AG04450 (cell line): ENCODE measurements around the gene MAPK8IP1. TPM values are rescaled to one million over a fixed set of nuclear protein-coding genes. Genes with fewer than 3 reads are reported as not detected.

ENCODE experiments used
- CTCF ChIA-PET: fragments of 300-600, 350-600 bp; formaldehyde crosslinking; extraction: SDS; loops from one replicate; lab custom pipeline; 2022; ENCODE audit warnings: antibody characterized with exemption, inconsistent platforms; lab: Charles Lee
- POLR2A ChIA-PET: fragments of 350-600 bp; formaldehyde crosslinking; extraction: SDS; loops from one replicate; lab custom pipeline; 2021; ENCODE audit warnings: antibody characterized with exemption, inconsistent platforms; lab: Yijun Ruan, JAX
- DNase-seq: peaks from one replicate; pipeline ENCODE4 v3.0.0-alpha.2; 2011; ENCODE audit warnings: low read depth, low spot score
- H3K27ac ChIP-seq: one replicate; pipeline ENCODE4 v1.5.1; 2012; ENCODE audit warnings: low read depth, low read length, control low read depth
- H3K27me3 ChIP-seq: one replicate; pipeline ENCODE4 v1.6.0; 2012; ENCODE audit warnings: low read length; ENCODE audit not compliant: control insufficient read depth, insufficient read depth
- H3K4me3 ChIP-seq: 2 replicates; pipeline ENCODE4 v1.5.1; 2011; ENCODE audit warnings: mild to moderate bottlenecking, low read depth, low read length, control low read depth
- H3K9me3 ChIP-seq: 2 replicates; pipeline ENCODE4 v1.5.1; 2012; ENCODE audit warnings: low read length; ENCODE audit not compliant: control insufficient read depth, insufficient read depth
- CTCF ChIP-seq: IDR thresholded peaks from 2 replicates; pipeline ENCODE4 v1.5.1; 2011; ENCODE audit warnings: low read depth, low read length, control low read depth, inconsistent platforms
- polyA plus RNA-seq: library from polyadenylated mRNA; depleted of rRNA; stranded (reverse); fragments of >200 nt; gene quantifications from 2 replicates; pipeline ENCODE4 v1.2.3, GENCODE V29; 2011; rRNA removed

MAPK8IP1 gene
- polyA plus RNA-seq, 1 experiment: 5.6 TPM

GRCh38 chr11:45948356-45948755, 62.9 kb downstream of the MAPK8IP1 start:
- H3K27ac ChIP-seq: no peak overlapping the region
- no peak for TF ChIP-seq CTCF
- CTCF ChIA-PET: interaction anchor here (1.1 kb wide), 2 partner anchors 17 to 58 kb away, joined by 3 to 9 read pairs; no protein-coding TSS in a partner anchor
- no peak for DNase-seq
- H3K9me3 ChIP-seq: no peaks in the 10 kb centered on the region
- POLR2A ChIA-PET: interaction anchor here (0.6 kb wide), 1 partner anchor 123 kb away, joined by 4 read pairs; no protein-coding TSS in a partner anchor
- no peak overlapping the region for H3K4me3 ChIP-seq
- H3K27me3 ChIP-seq: no peaks in the 10 kb centered on the region

GRCh38 chr11:45949992-45950407, 64.5 kb downstream of the MAPK8IP1 start:
- ChIA-PET POLR2A (interaction anchor here (0.6 kb wide), 1 partner anchor 85 kb away, joined by 4 read pairs; no protein-coding TSS in a partner anchor), CTCF (interaction anchor here (3.7 kb wide), 1 partner anchor 15 kb away, joined by 27 read pairs; no protein-coding TSS in a partner anchor)
- no peaks in the 10 kb centered on the region for H3K27me3 ChIP-seq
- H3K27ac ChIP-seq: no peak overlapping the region
- no peak overlapping the region for H3K4me3 ChIP-seq
- no peak for DNase-seq
- TF ChIP-seq CTCF: no peak
- H3K9me3 ChIP-seq: no peaks in the 10 kb centered on the region

Other genes with a start within 250 kb of the MAPK8IP1 start
- gene CHST1, start 220.0 kb upstream of the MAPK8IP1 start, polyA plus RNA-seq: 0.06 and 0.16 TPM in 2 replicates
- gene SLC35C1, start 80.5 kb upstream of the MAPK8IP1 start, polyA plus RNA-seq: 4.7 and 10.6 TPM in 2 replicates
- 11.7 and 13.3 TPM in 2 replicates for gene CRY2, start 38.2 kb upstream of the MAPK8IP1 start, polyA plus RNA-seq
- 0.35 TPM in 1 of 2 replicates, not detected in the other for gene FREY1, start 21.6 kb downstream of the MAPK8IP1 start, polyA plus RNA-seq
- 16.0 and 18.8 TPM in 2 replicates for gene PEX16, start 32.2 kb downstream of the MAPK8IP1 start, polyA plus RNA-seq
- not detected in 2 replicates for gene LARGE2, start 37.0 kb downstream of the MAPK8IP1 start, polyA plus RNA-seq
- gene PHF21A, start 235.8 kb downstream of the MAPK8IP1 start, polyA plus RNA-seq: 29.0 and 29.2 TPM in 2 replicates